K562 (cell line): ENCODE data around the gene JMJD1C. TPM values are rescaled to one million over a fixed set of nuclear protein-coding genes. Genes with fewer than 3 reads are reported as not detected.

ENCODE experiments used
- ADNP ChIP-seq: fragments of 200-800 bp; sonication (Bioruptor generic); IDR thresholded peaks from 2 replicates; pipeline ENCODE4 v1.6.1; 2016; ENCODE audit warnings: missing genetic modification characterization, missing compliant biosample characterization
- BDP1 ChIP-seq: IDR thresholded peaks from 3 replicates; pipeline ENCODE4 v1.6.1; 2011; ENCODE audit not compliant: insufficient read length, insufficient read depth
- CEBPB ChIP-seq: fragments of 450-650 bp; IDR thresholded peaks from 2 replicates; pipeline ENCODE4 v1.6.1; 2016; ENCODE audit warnings: missing genetic modification characterization, missing compliant biosample characterization
- DLX4 ChIP-seq: fragments of 250-450 bp; sonication (Bioruptor Pico); IDR thresholded peaks from 2 replicates; pipeline ENCODE4 v1.6.1; 2021; ENCODE audit warnings: mild to moderate bottlenecking
- EWSR1 ChIP-seq: fragments of 450-650 bp; IDR thresholded peaks from 2 replicates; pipeline ENCODE4 v1.6.1; 2018; ENCODE audit warnings: borderline replicate concordance, mild to moderate bottlenecking, low read depth, moderate library complexity; ENCODE audit not compliant: partially characterized antibody
- HNRNPLL ChIP-seq: fragments of 200-400 bp; formaldehyde crosslinking; IDR thresholded peaks from 2 replicates; pipeline ENCODE4 v1.6.1; 2017; ENCODE audit warnings: low read length, low read depth, mild to moderate bottlenecking; ENCODE audit not compliant: poor library complexity, severe bottlenecking
- HNRNPUL1 ChIP-seq: fragments of 200-400 bp; formaldehyde crosslinking; IDR thresholded peaks from 2 replicates; pipeline ENCODE4 v1.6.1; 2017; ENCODE audit warnings: low read length
- IFI16 ChIP-seq: fragments of 250-450 bp; sonication (Bioruptor Pico); IDR thresholded peaks from 2 replicates; pipeline ENCODE4 v2.1.2; 2022; ENCODE audit warnings: mild to moderate bottlenecking, inconsistent platforms
- KAT8 ChIP-seq: fragments of 450-650 bp; IDR thresholded peaks from 2 replicates; pipeline ENCODE4 v1.6.1; 2016; ENCODE audit warnings: low read depth, mild to moderate bottlenecking
- LEF1 ChIP-seq: fragments of 450-650 bp; IDR thresholded peaks from 2 replicates; pipeline ENCODE4 v1.6.1; 2016; ENCODE audit warnings: mild to moderate bottlenecking
- MCM2 ChIP-seq: fragments of 450-650 bp; IDR thresholded peaks from 2 replicates; pipeline ENCODE4 v1.6.1; 2017; ENCODE audit warnings: low read depth, mild to moderate bottlenecking
- NFATC3 ChIP-seq: fragments of 450-650 bp; IDR thresholded peaks from 2 replicates; pipeline ENCODE4 v1.6.1; 2017; ENCODE audit warnings: mild to moderate bottlenecking
- NR1H2 ChIP-seq: sonication (generic); formaldehyde crosslinking; IDR thresholded peaks from 2 replicates; pipeline ENCODE4 v1.4.0; 2020; ENCODE audit warnings: mild to moderate bottlenecking, missing genetic modification reagents
- PKNOX1 ChIP-seq: fragments of 450-650 bp; IDR thresholded peaks from 2 replicates; pipeline ENCODE4 v1.6.1; 2016
- PPARD ChIP-seq: fragments of 250-450 bp; sonication (Bioruptor Pico); IDR thresholded peaks from 2 replicates; pipeline ENCODE4 v1.8.0; 2022; ENCODE audit warnings: inconsistent platforms, mild to moderate bottlenecking, moderate library complexity
- PTBP1 ChIP-seq: fragments of 200-400 bp; formaldehyde crosslinking; IDR thresholded peaks from 2 replicates; pipeline ENCODE4 v1.6.1; 2017; ENCODE audit warnings: low read depth, low read length
- PYGO2 ChIP-seq: fragments of 450-650 bp; IDR thresholded peaks from 2 replicates; pipeline ENCODE4 v1.6.1; 2016; ENCODE audit warnings: mild to moderate bottlenecking, missing genetic modification characterization, moderate library complexity, missing compliant biosample characterization
- SP2 ChIP-seq: IDR thresholded peaks from 2 replicates; pipeline ENCODE4 v1.6.1; 2011; ENCODE audit warnings: mild to moderate bottlenecking, low read depth, low read length, moderate library complexity; ENCODE audit not compliant: poor library complexity, severe bottlenecking; ENCODE audit errors: extremely low read depth
- STAT5A ChIP-seq: IDR thresholded peaks from 2 replicates; pipeline ENCODE4 v1.6.1; 2012; ENCODE audit warnings: low read length, inconsistent platforms, borderline replicate concordance
- TFAM ChIP-seq: fragments of 250-450 bp; sonication (Bioruptor Pico); conservative IDR thresholded peaks from 2 replicates; pipeline ENCODE4 v1.5.0; 2021; ENCODE audit warnings: mild to moderate bottlenecking, moderate library complexity
- TRIM24 ChIP-seq, 2 experiments: fragments of 450-650 bp; IDR thresholded peaks; 2 replicates each; pipeline ENCODE4 v1.6.1; 2016
- XRCC4 ChIP-seq: IDR thresholded peaks from one replicate; pipeline ENCODE4 v1.6.1; 2011; ENCODE audit not compliant: insufficient read depth, insufficient read length; ENCODE audit errors: extremely low read depth
- ZBTB12 ChIP-seq: fragments of 250-450 bp; sonication (Bioruptor Pico); IDR thresholded peaks from 2 replicates; pipeline ENCODE4 v1.4.0; 2020
- ZFP91 ChIP-seq: sonication (generic); formaldehyde crosslinking; IDR thresholded peaks from 2 replicates; pipeline ENCODE4 v1.8.0; 2022; ENCODE audit warnings: mild to moderate bottlenecking, missing genetic modification reagents
- ZKSCAN3 ChIP-seq: fragments of 250-450 bp; sonication (Bioruptor Pico); IDR thresholded peaks from 2 replicates; pipeline ENCODE4 v1.4.0; 2020
- ZNF512 ChIP-seq: IDR thresholded peaks from 2 replicates; pipeline ENCODE4 v1.6.1; 2016; ENCODE audit warnings: missing genetic modification characterization, missing compliant biosample characterization
- polyA plus RNA-seq, 8 experiments: library from polyadenylated mRNA; depleted of rRNA in 4 of 8; stranded (reverse) in 5 of 8; unstranded in 3 of 8; fragments of >200 nt; fragmentation: Nextera tagmentation in 2 of 8; fragmentation: Illumina TruSeq in 1 of 8; extraction: Ambion mirVana in 2 of 8; extraction: Trizol in 1 of 8; gene quantifications; 2 replicates each; pipeline versions ENCODE4 v1.2.1 to v1.2.3, GENCODE V29; 2011 to 2014; ENCODE audit warnings: inconsistent platforms in 1 of 8, missing spikeins in 1 of 8
- total RNA-seq, 7 experiments: library from RNA; depleted of rRNA in 6 of 7; stranded (reverse); fragments of >200 nt in 6 of 7; fragmentation: Illumina TruSeq in 2 of 7; extraction: Trizol in 2 of 7; gene quantifications; 2 replicates each; pipeline versions ENCODE4 v1.2.1 to v1.2.3, GENCODE V29; 2011 to 2021; ENCODE audit warnings: low replicate concordance in 1 of 7

The JMJD1C gene
- total and polyA plus RNA-seq, 9 of the 15 experiments (the other 6 are each of a cell fraction or from before 2014, with no cell fraction given), result 25.3 to 68.0 (median 47.2) TPM

- no peak for TF ChIP-seq PTBP1
- 0 out of 2 replicates have a peak, but pooled peaks have one; percentile 24 for TF ChIP-seq NFATC3
- no peak for TF ChIP-seq NR1H2
- TF ChIP-seq PPARD, result no peak
- TF ChIP-seq ADNP, result no peak
- TF ChIP-seq TFAM (CRISPR knock-in tag), result no peak
- no peak for TF ChIP-seq MCM2
- no peak; a peak in 2 of 4 replicates for TF ChIP-seq TRIM24 (IDR thresholded peaks at IDR 0.05)
- TF ChIP-seq LEF1, result peak; percentile 68
- TF ChIP-seq BDP1, result no peak
- TF ChIP-seq STAT5A, result no peak
- no peak for TF ChIP-seq DLX4 (CRISPR knock-in tag)
- no peak for TF ChIP-seq ZKSCAN3 (CRISPR knock-in tag)
- TF ChIP-seq ZBTB12, result no peak
- TF ChIP-seq KAT8, result peak; percentile 88
- TF ChIP-seq CEBPB, result no peak
- no peak for TF ChIP-seq EWSR1
- TF ChIP-seq PKNOX1, result no peak
- no peak for TF ChIP-seq HNRNPLL
- no peak for TF ChIP-seq SP2
- TF ChIP-seq HNRNPUL1, result no peak
- no peak for TF ChIP-seq ZNF512 (tag)
- TF ChIP-seq PYGO2 (tag), result 0 out of 2 replicates have a peak, but pooled peaks have one; percentile 22
- TF ChIP-seq ZFP91 (CRISPR knock-in tag), result no peak
- TF ChIP-seq XRCC4, result no peak
- no peak for TF ChIP-seq IFI16
Measured at GRCh38 chr10:63132651-63133055, 333.1 kb downstream of the JMJD1C start (continued).
